DMS 273 (cell line): ENCODE measurements around the gene AHNAK.

Experiments used
- DNase-seq: peaks from one replicate; lab custom pipeline; 2025; ENCODE audit not compliant: unreplicated experiment; lab: John Stamatoyannopoulos, UW

The AHNAK gene

DNA sequence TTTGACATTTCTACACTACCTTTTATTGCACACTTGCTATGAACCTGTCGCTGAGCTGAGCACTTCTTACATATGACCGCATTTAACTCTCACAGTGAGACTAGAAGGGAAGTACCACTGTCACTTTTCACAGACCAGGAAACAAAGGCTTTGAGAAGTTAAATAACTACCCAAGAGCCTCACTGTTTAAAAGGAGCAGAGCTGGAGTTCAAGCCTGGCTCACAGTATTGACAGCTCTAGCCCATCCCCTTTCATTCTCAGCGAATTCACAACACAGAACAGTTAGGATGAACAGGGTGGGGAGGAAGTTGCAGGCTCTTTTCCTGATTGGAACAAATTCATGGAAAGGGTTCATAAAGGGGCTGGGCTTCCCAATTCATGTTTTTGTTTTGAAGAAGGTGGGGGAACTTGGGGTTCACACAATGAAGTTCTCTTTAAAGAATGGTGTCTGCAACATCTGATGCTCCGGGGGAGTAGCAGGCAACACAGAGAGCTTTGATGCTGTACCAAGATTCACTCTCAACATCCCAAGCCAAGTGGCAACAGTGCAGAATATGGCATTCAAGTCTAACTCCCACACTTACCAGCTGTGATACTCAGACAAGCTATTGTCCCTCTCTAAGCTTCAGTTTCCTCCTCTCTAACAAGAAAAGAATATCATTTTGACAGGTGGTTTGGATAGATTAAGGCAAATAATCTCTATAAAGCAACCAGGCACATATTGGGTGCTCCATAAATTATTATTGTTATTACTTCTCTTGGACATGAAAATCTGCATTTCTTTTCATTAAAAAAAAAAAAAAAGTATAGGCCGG lies 110.6 kb downstream of the AHNAK start:
- DNase-seq = no peak

- DNase-seq = no peak
Measured at GRCh38 chr11:62433904-62434276, 112.7 kb downstream of the AHNAK start.

- DNase-seq = no peak
Measured at GRCh38 chr11:62433141-62433903, 113.3 kb downstream of the AHNAK start.

DNA sequence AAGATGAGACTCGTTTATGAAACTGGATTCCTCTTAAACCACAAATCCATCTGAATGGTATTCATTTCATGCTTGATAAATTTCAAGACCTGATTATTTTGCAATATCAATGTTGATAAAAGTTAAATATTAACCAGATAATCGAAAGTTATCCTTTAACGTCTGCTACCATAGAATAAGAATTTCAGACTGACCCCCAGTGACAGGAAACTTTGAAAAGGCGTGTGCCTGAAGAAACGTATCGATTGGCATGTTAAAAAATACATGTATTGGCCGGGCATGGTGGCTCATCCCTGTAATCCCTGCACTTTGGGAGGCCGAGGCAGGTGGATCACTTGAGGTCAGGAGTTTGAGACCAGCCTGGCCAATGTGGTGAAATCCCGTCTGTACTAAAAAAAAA lies 113.9 kb downstream of the AHNAK start:
- DNase-seq = no peak

DNA sequence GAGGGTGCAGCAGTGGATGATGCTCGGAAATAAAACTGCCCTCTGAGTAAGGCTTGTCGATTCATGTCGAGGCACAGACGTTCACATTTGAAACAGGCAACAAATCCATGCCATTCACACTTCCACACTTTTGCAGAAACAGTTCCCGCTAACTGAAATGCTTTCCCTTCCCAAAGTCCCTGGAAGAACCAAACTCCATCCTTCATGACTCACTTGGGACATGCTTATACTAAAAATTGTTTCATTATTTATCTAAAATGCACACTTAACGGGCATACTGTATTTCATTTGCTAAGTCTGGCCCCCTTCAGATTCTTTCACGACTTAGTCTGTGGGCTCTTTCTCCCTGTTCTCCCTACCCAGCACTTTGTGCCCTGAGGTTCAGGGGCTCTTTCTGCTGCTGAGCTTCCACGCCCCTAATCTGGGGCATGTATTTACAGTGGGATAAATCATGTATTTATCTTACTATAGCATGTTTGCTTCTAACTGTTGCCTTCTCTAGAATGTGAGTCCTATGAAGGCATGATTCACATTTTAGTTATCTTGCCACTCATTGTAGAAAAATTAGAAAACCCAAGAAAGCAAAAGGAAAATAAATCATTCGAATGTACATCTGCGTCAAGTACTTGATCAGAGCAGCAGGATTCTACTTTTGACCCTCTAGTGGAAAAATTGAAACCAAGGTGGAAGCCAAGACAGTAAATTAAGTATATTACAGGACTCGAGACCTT lies 115.3 kb downstream of the AHNAK start:
- no peak for DNase-seq

- no peak for DNase-seq
Measured at GRCh38 chr11:62430425-62430824, 116.2 kb downstream of the AHNAK start.

GRCh38 chr11:62428871-62429560 lies 117.6 kb downstream of the AHNAK start:
- DNase-seq = no peak

- no peak for DNase-seq
Measured at GRCh38 chr11:62427630-62428233, 118.9 kb downstream of the AHNAK start.

DNA sequence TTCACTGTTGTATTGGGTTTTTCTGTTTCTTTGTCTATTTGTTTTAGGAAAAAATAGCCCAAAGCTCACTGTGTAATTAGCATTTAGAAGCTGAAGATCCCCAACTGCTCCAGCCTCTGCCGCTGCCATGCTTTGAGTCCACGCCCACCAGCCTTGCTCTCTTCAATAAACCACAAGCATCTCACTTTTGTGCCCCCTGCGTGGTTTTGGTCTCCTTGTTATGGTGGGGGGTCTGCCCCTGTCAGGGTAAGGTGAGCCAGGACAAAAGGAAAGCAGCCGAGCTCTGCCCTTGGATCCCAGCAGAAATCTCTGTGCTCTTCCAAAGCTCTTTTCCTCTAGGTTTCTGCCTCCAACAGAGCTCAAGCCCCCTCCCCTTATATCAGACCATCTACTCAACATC lies 123.6 kb downstream of the AHNAK start:
- DNase-seq = no peak

DNA sequence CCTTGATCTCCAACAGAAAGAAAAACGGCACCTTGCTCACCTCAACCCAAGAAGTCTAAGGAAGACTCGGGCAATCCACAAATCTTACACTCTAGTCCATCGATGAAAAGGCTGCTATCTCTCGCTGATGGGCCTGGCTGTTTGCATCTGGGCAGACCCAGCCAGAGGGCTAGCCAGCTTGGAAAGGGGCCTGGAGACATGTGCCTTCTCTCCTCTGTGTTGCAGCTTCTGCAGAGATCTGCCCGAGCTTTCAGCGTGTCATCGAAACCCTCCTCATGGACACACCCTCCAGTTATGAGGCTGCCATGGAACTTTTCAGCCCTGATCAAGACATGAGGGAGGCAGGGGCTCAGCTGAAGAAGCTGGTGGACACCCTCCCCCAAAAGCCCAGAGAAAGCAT lies 124.6 kb downstream of the AHNAK start:
- DNase-seq = no peak

DNA sequence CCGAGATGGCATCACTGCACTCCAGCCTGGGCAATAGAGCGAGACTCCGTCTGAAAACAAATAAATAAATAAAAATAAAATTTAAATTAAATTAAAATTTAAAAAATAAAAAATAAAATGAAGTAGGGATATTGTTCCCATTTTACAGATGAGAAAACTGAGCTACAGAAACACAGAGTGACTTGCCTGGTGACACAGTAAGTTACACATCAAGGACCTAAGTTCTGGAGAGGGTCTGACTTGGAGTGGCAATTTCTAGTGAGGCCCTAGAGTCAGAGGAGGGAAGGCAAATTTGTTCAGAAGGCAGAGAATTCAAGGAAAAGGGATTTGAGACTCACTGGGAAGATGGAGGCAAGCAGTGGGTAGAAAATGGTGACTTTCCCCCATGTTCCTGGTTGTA lies 125.7 kb downstream of the AHNAK start:
- DNase-seq = no peak

- no peak for DNase-seq
Measured at GRCh38 chr11:62419943-62420342, 126.7 kb downstream of the AHNAK start.

- no peak for DNase-seq
Measured at GRCh38 chr11:62419314-62419929, 127.2 kb downstream of the AHNAK start.

- DNase-seq = no peak
Measured at GRCh38 chr11:62418733-62419132, 127.9 kb downstream of the AHNAK start, which contains the start of gene SCGB1A1. SCGB1A1 (plus strand) TSS chr11:62419033; CDS start chr11:62419096, 63 bp downstream.

- DNase-seq = no peak
Measured at GRCh38 chr11:62418136-62418535, 128.5 kb downstream of the AHNAK start.

DNA sequence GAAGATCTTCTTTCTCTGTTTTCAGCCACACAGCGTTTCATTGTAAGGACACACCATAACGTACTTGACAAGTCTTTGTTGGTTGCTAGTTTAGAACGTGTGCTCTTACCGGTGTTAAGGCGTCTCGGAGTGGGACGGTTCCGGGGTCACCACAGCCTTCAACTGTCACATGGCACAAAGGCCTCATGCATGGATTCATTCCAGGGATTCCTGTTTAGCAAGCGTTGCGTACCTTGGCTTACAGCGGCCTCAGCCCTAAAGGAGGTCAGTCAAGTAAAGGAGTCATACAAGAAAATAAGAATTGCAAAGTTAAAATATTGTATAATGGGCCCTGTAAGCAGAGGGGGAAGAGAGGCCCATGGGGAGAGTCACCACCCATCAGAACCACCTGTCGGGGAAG lies 130.0 kb downstream of the AHNAK start:
- no peak for DNase-seq

- DNase-seq = peak; percentile 59
Measured at GRCh38 chr11:62413060-62413696, 133.4 kb downstream of the AHNAK start.

DNA sequence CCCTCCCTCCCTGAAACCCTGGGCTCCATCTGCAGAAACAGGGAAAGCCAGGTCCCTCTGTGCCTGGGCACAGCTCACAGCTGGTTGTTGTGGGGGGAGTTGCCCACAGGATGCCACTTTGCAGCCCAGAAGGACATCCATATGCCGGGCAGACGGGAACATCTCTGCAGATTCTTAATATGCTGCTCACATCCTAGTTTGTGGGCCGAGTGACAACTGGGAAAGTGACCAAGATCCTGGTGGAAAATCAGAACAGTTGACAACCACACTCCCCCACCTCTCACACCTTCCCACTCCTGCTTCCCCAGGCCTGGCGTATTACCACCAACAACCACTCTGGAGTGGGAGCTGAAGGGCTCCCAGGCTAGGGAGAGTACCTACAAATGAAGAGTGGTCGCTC lies 135.1 kb downstream of the AHNAK start:
- DNase-seq = peak; percentile 53

DNA sequence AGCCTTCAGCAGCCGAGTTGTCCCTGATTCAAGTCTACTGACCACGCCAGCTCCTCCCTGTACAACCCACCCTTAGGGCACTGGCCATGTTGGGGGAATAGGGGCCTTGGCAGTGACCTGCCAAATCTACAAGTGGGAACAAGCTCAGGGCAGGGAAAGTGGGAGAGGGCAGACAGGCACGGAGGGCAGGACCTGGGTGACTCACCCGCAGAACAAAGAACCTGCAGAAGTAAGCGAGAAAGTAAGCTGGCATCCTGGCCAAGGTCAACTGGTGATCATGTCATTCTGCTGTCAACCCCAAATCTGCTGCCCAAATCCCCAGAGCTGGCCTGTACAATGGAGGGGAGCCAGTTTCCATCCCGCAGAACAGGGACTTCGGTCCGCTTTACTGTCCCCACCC lies 135.6 kb downstream of the AHNAK start:
- DNase-seq = no peak

DNA sequence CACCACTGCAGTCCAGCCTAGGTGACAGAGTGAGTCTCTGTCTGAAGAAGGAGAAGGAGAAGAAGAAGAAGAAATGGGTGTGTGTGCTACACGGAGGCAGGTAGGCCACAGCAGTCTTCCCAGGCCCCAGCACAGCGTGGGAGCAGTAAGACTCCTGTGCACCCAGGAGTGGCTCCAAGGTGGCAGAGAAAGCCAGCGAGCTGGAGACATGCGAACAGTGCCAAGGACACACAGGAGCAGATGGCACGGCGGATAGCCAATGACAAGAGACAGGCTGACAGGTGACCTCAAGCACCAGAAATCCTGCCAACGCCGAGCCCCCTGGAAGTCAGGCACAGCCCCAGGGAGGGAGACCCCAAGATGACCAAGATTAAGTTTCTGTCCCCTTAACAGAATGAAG lies 136.8 kb downstream of the AHNAK start:
- peak; percentile 24 for DNase-seq
